ENCODE results near the gene NANOS2.
A peak's percentile ranks its signal among the peaks of the same experiment; 100 is the strongest.
"Not testable (repeated sequence)": the region's sequence is repeated elsewhere in the genome, so short reads cannot be mapped to it uniquely, and the experiment has no call there.

Gene NANOS2

GRCh38 chr19:45901912-45902650 lies 12.5 kb downstream of the NANOS2 start, which contains the start of gene MYPOP:
TSS of gene MYPOP (minus strand) at chr19:45902613. CDS start at chr19:45901773, 840 bp downstream.
- peak within 1 kb of the TSS; percentile 63 for H3K4me3 ChIP-seq (ENCODE audit: low read depth, low read length)
- TF ChIP-seq CTCF (IDR thresholded peaks at IDR 0.05; ENCODE audit: borderline replicate concordance, insufficient read depth, low read depth, low read length) = no peak

- H3K4me3 ChIP-seq (ENCODE audit: low read depth, low read length) = peak overlapping the region; percentile 63
- TF ChIP-seq CTCF (IDR thresholded peaks at IDR 0.05; ENCODE audit: borderline replicate concordance, insufficient read depth, low read depth, low read length) = no peak
These were observed 13.1 kb downstream of the NANOS2 start for GRCh38 chr19:45901432-45901911.

- H3K4me3 ChIP-seq (ENCODE audit: low read depth, low read length) = peak overlapping the region; percentile 63
- TF ChIP-seq CTCF (IDR thresholded peaks at IDR 0.05; ENCODE audit: borderline replicate concordance, insufficient read depth, low read depth, low read length) = no peak
These were observed 13.7 kb downstream of the NANOS2 start for GRCh38 chr19:45900738-45901431.

GRCh38 chr19:45899919-45900589 lies 14.5 kb downstream of the NANOS2 start:
- no peak overlapping the region for H3K4me3 ChIP-seq (ENCODE audit: low read depth, low read length)
- no peak for TF ChIP-seq CTCF (IDR thresholded peaks at IDR 0.05; ENCODE audit: borderline replicate concordance, insufficient read depth, low read depth, low read length)

- no peak overlapping the region for H3K4me3 ChIP-seq (ENCODE audit: low read depth, low read length)
- TF ChIP-seq CTCF (IDR thresholded peaks at IDR 0.05; ENCODE audit: borderline replicate concordance, insufficient read depth, low read depth, low read length) = no peak
These were observed 15.3 kb downstream of the NANOS2 start for GRCh38 chr19:45899253-45899652.

GRCh38 chr19:45897261-45897812 lies 17.2 kb downstream of the NANOS2 start:
- no peak for TF ChIP-seq CTCF (IDR thresholded peaks at IDR 0.05; ENCODE audit: borderline replicate concordance, insufficient read depth, low read depth, low read length)
- H3K4me3 ChIP-seq (ENCODE audit: low read depth, low read length) = no peak overlapping the region

- not testable (repeated sequence) for H3K4me3 ChIP-seq (ENCODE audit: low read depth, low read length)
These were observed 18.5 kb downstream of the NANOS2 start for GRCh38 chr19:45895983-45896599.
